K562 (cell line): ENCODE results near the gene EFCAB12. TPM values are rescaled to one million over a fixed set of nuclear protein-coding genes. Genes with fewer than 3 reads are reported as not detected.

Experiments used
- ARHGAP35 ChIP-seq: fragments of 450-650 bp; IDR thresholded peaks from 2 replicates; pipeline ENCODE4 v1.6.1; 2018; ENCODE audit not compliant: partially characterized antibody
- DPF2 ChIP-seq: fragments of 450-650 bp; IDR thresholded peaks from 2 replicates; pipeline ENCODE4 v1.6.1; 2016
- HNRNPK ChIP-seq: fragments of 200-400 bp; formaldehyde crosslinking; IDR thresholded peaks from one replicate; pipeline ENCODE4 v1.6.1; 2018; ENCODE audit warnings: mild to moderate bottlenecking, low read depth, low read length; ENCODE audit not compliant: poor library complexity, severe bottlenecking
- MGA ChIP-seq: fragments of 450-650 bp; IDR thresholded peaks from 2 replicates; pipeline ENCODE4 v1.6.1; 2016; ENCODE audit warnings: mild to moderate bottlenecking, moderate library complexity
- ZBTB11 ChIP-seq, 3 experiments: fragments of 200-800 bp in 1 of 3; fragments of 250-450 bp in 1 of 3; fragments of 450-650 bp in 1 of 3; sonication (Bioruptor Pico) in 1 of 3; sonication (Bioruptor generic) in 1 of 3; formaldehyde crosslinking in 1 of 3; IDR thresholded peaks; 2 replicates each; pipeline versions ENCODE4 v1.6.1 to v1.8.0; 2016 to 2022; ENCODE audit warnings: mild to moderate bottlenecking in 2 of 3, missing genetic modification characterization in 2 of 3, missing compliant biosample characterization in 1 of 3, moderate library complexity in 1 of 3
- ZNF583 ChIP-seq: fragments of 250-450 bp; sonication (Bioruptor Pico); IDR thresholded peaks from 2 replicates; pipeline ENCODE4 v1.4.0; 2020
- ZNF696 ChIP-seq: fragments of 250-450 bp; sonication (Bioruptor Pico); conservative IDR thresholded peaks from 2 replicates; pipeline ENCODE4 v1.4.0; 2020; ENCODE audit warnings: mild to moderate bottlenecking, moderate library complexity
- polyA plus RNA-seq, 8 experiments: library from polyadenylated mRNA; depleted of rRNA in 4 of 8; stranded (reverse) in 5 of 8; unstranded in 3 of 8; fragments of >200 nt; fragmentation: Nextera tagmentation in 2 of 8; fragmentation: Illumina TruSeq in 1 of 8; extraction: Ambion mirVana in 2 of 8; extraction: Trizol in 1 of 8; gene quantifications; 2 replicates each; pipeline versions ENCODE4 v1.2.1 to v1.2.3, GENCODE V29; 2011 to 2014; ENCODE audit warnings: inconsistent platforms in 1 of 8, missing spikeins in 1 of 8
- total RNA-seq, 7 experiments: library from RNA; depleted of rRNA in 6 of 7; stranded (reverse); fragments of >200 nt in 6 of 7; fragmentation: Illumina TruSeq in 2 of 7; extraction: Trizol in 2 of 7; gene quantifications; 2 replicates each; pipeline versions ENCODE4 v1.2.1 to v1.2.3, GENCODE V29; 2011 to 2021; ENCODE audit warnings: low replicate concordance in 1 of 7
- TF ChIP-seq, protein P1 (sequence below), 2 experiments: IDR thresholded peaks; 2 replicates each; pipeline ENCODE4 v1.6.1; 2011; ENCODE audit warnings: borderline replicate concordance in 1 of 2, control low read depth in 1 of 2, low read depth in 1 of 2, low read length in 1 of 2, mild to moderate bottlenecking in 1 of 2, mixed read lengths in 1 of 2, moderate library complexity in 1 of 2; ENCODE audit not compliant: insufficient read depth in 1 of 2, insufficient read length in 1 of 2, poor library complexity in 1 of 2, severe bottlenecking in 1 of 2; ENCODE audit errors: extremely low read depth in 1 of 2

The EFCAB12 gene
- total and polyA plus RNA-seq, 9 of the 15 experiments (the other 6 are each of a cell fraction or from before 2014, with no cell fraction given), result 0.08 to 0.95 (median 0.56) TPM; not detected in 1

GRCh38 chr3:129399145-129399894 is 29.1 kb downstream of the EFCAB12 start (continued):
- no peak for TF ChIP-seq MGA
- no peak for TF ChIP-seq ZNF583 (CRISPR knock-in tag)
- TF ChIP-seq HNRNPK, result no peak
- TF ChIP-seq, protein P1, sequence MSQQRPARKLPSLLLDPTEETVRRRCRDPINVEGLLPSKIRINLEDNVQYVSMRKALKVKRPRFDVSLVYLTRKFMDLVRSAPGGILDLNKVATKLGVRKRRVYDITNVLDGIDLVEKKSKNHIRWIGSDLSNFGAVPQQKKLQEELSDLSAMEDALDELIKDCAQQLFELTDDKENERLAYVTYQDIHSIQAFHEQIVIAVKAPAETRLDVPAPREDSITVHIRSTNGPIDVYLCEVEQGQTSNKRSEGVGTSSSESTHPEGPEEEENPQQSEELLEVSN (IDR thresholded peaks at IDR 0.05; ENCODE audit: borderline replicate concordance in 1 of 2, extremely low read depth in 1 of 2, insufficient read depth in 1 of 2, insufficient read length in 1 of 2, low read depth in 1 of 2, low read length in 1 of 2, poor library complexity in 1 of 2, severe bottlenecking in 1 of 2), result no peak
- no peak for TF ChIP-seq ZNF696
- no peak for TF ChIP-seq DPF2
- TF ChIP-seq ARHGAP35, result no peak
- TF ChIP-seq ZBTB11 (CRISPR knock-in tag; IDR thresholded peaks at IDR 0.05), result peak in 1 of 3 experiments; percentile 44; a peak in 1 of 6 replicates
